GM19328 (cell line): Measurements from ENCODE around the gene MIAT.
"Not testable (repeated sequence)": the region's sequence is repeated elsewhere in the genome, so short reads cannot be mapped to it uniquely, and the experiment has no call there.

Experiments used
- ATAC-seq: cut with Tn5 transposase; IDR thresholded peaks from one replicate; pipeline ENCODE4 v1.9.1; 2021; ENCODE audit warnings: mild to moderate bottlenecking, moderate library complexity; ENCODE audit not compliant: unreplicated experiment

The MIAT gene

DNA sequence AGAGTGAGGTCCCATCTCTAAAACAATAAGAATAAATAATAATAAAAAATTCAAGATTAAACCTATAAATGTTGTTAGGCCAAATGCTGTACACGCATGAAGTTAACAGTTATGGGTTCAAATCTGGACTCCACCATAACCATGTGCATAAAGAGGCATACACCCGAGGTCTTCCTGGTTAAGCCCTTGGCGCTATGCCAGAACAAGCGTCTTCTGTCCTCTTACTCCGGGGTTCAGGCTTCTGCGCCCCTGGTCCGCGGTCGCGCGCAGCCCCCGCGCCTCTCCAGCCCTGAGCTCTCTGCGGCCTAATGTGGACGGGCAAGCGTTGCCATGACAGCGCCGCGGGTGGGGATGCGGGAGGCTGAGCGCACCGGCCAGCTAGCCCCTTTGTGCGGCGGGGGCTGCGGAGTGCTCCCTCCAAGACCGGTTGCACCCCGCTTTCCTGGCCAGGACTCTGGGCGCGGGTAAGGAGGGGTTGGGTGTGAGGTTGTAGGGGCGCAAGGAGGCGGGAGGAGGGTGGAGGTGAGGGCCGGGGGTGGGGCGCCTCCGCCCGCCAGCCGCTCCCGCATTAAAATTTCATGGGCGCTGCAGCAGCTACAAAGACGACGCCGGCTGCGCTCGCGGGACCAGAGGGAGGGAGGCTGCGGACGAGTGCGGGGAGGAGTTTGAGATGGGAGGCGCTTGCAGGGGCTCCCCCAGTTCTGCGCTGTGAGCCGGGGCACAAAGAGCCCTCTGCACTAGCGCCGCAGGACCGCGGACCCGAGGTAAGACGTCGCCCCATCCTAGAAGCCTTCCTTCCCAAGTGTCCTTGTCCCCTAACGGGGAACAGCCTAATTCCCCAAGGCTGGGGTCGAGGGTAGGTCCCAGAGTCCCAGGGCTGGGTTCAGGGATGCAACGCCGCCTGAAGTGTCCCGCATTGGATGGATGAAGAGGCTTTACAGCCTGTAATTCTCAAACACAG is at the start of gene MIAT:
MIAT (plus strand) TSS at position 698 of the 961 bp plus-strand sequence.
- no peak for ATAC-seq

DNA sequence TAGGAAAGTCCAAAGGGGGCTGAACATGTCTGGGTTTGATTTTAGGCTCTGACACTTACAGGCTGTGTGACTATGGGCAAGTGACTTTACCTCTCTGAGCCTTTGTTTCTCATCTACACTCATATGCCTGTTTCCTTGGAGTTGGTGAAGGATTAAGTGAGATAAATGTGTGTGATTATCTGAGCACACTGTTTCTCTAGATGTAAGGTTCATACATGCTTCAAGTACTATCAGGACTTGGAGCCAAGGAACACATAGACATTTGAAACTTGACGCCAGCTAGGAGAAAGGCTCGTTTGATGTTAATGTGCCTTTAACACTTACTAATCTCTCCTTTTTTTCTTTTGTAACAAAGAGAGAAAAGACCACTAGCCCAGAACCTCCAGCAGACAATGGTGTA is 49.3 kb upstream of the MIAT start:
- ATAC-seq, result no peak

DNA sequence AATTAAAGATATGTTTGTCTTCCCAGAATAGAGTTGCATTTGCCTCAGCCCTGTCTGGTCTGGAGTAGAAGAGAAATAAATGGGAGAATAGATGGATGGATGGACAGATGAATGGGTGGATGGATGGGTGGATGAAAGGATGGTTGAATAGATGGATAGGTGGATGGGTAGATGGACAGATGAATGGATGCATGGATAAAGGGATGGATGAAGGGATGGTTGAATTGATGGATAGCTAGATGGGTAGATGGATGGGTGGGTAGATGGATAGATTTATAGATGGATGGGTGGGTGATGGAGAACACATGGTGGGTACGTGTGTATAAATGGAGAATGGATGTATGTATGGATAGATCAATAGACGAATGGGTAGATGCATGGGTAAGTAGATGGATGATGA is 48.1 kb upstream of the MIAT start:
- ATAC-seq, result no peak

DNA sequence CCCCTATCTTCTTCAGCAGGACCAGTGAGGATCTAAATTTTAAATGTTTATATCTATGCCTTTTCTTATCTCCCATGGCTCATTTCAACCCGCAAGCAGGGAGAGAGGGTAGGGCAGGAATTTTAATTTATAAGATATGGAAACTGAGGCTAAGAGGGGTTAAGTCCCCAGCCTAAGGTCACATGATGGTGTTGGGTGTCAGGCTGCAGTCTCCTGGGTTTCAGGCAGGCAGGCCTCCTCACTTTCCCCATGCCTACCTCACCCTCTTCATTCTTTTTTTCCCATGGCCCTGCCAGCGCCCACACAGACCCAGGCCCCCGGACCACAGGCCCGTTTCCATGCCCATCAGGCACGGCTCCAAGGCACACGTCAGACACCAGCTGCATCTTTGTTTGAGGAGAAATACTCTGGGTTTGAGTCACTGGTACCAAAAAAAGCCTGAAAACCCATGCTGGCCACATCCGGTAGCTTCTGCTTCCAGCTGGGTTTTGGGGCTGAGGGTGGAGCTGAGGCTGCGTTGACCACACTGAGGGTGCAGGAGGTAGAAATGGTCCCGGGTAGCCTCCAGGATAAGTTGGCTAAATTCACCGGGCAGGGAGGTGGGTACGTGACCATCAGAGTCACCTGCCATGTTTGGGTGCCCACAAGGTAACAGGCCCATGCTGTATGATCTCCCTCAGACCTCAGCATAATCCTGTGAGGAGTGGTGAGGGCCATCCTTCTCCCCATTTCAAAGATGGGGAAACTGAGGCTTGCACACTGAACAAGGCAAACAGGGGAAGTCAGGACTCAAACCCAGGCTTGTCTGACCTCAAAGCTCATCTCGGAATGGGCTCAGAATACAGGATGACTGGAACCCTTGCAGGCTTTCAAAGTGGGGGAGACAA is 47.1 kb upstream of the MIAT start:
- ATAC-seq, result peak; percentile 53

DNA sequence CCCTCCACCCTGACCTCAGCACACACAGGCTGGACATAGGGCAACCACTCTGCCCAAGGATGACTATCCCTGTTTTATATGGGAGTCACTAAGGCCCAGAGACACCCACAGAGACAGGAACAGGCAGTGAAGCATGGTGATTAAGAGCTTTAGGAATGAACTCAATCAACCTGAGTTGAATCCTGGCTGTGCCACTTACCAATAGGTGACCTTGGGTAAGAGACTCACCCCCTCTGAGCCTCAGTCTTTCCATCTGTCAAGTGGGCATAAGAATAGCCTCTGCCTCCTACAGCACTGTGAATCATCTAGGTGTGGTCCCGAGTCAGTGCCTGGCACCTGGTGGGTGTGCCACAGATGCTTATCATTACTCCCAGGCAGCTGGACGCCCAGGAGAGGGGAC is 46.4 kb upstream of the MIAT start:
- no peak for ATAC-seq

DNA sequence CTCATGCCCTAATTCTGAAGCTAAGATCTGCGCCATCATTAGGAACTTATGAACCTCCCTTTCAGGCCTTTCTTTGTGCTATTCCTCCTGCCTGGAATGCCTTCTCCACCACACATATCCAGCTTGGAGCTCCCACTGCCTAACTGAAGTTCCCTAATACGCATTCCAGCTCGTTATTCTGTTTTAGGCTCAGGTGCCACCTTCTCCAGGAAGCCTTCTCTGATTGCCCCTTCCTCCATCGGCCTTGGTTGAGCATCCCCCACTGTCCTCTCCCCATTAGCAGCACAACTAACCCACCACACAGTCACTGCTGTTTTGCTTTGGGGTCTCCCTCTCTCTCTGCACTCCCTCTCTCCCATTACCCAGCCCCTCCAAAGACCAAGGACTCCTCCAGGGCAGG is 44.7 kb upstream of the MIAT start:
- ATAC-seq, result no peak

DNA sequence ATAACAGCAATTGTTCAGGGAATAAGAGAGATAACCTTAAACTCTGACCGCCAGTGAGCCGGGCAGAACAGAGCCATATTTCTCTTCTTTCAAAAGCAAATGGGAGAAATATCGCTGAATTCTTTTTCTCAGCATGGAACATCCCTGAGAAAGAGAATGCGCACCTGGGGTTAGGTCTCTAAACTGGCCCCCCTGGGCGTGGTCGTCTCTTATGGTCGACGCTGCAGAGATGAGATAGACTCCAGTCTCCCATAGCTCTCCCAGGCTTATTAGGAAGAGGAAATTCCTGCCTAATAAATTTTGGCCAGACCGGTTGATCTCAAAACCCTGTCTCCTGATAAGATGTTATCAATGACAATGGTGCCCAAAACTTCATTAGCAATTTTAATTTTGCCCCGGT is 43.6 kb upstream of the MIAT start:
- not testable (repeated sequence) for ATAC-seq

DNA sequence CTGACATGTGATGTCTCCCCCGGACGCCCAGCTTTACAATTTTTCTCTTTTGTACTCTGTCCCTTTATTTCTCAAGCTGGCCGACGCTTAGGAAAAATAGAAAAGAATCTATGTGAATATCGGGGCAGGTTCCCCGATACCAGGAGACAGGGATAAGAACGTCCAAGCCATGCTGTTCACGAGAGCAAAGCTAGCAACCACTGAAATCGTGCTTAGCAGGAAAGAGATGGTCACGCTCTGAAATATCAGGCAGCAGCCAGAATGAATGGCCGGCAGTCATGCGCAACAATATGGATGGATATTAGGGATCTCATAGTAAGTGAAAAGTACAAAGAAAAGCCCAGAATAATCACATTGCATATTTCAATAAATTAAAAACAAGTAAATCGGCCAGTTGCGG is 43.1 kb upstream of the MIAT start:
- no peak for ATAC-seq

DNA sequence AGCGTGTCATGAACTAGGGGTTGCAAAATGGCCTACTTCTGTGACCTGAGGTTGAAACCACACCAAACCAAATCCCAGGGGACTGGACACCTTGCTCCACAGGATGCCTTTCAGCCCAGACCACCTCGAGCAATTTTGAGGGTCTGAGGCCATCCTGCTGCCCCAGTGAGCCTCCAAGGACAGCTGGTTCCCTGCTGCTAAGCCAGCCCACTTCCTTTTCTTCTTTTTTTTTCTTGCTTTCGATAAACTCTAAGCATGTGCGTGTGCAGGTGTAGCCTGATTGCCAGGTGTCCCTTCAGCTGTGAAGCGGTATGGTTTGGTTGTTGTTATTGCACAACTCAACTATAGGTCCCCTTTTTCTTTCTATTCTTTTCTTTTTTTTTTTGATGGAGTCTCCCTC is 42.2 kb upstream of the MIAT start:
- no peak for ATAC-seq

DNA sequence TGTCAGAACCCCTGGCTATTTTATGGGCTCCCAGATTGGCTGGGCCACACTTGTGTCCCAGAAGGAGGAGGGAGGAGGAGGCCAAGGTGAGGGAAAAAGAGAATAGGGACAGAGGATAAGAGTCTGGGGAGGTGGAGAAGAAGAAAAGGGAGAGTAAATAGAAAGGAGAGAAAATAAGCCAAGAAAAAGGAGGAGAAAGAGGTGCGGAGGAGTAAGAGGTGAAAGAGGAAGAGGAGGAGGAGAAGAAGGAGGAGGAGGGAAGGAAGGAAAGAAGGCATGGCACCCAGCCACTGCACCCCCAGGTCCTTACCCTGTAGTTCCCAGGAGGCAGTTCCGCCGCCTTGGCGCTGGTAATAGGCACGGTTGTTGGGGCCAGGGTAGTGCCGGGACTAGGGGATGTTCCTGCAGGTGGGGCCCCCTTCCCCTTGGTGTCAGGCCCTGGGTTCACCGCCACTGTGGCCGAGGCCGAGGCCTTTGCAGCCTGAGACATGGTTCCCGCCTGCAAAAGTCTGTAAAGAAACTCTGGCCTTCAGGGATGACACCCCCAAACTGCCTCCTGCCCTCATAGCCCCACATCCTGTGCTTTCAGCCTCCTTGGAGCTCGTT is 41.5 kb upstream of the MIAT start:
- no peak for ATAC-seq

DNA sequence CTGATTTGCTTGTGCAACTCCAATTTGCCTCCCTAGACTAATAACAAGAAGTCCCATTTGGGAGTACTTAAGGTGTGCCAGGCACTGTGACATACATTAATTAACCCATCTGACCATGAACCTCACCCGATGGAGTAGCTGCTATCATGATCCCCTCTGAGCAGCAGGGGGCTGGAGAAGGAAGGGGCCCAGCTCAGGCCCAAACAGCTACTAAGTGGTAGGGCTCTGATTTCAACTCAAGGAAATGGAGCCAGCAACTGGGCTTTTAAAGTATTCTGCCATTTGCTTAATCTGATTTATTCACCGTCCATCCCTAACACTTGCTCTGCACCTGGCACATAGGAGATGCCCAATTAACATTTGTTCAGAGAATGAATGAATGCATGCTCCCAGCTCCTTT is 40.7 kb upstream of the MIAT start:
- no peak for ATAC-seq

DNA sequence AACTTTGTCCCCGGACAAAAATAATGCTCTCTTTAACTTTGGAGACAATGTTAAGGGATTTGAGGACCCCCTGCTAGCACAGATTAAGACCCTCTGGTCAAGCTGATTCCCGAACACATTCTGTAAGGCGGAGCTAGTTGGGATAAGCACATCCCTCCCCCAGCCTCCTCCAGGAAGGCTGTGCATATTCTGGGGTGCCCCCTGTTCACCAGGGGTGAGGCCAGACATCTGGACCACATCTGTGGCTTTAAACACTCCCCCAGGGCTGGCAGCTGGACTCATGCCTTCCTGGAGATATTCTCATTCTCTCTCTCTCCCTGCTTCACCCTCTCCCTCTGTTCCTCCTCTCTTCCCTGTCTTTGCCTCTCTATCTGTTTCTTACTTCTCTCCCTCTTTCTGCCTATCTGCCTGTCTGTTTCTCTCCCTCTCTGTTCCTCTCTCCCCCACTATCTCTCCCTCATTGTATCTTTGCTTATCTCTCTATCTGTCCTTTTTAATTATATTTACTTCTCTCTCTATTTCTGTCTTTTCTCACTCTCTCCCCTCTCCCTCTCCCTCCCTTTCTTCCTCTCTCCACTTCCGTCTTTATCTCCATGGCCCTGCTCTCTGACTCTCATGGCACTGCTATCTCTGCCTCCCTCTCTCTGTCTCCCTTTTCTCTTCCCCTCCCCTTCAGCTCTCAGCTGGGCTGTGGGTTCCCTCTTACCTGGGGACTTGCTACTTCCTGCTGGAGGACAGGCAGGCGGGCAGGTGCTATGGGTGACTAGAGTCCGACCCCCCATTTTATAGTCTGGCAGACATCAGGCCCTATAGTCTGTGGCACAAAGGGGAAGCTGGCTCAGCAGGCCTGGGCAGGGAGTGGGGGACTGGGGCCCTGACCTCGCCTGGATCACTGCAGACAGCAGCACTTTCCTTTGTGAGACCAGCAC is 39.9 kb upstream of the MIAT start, which contains the start of gene CRYBB1:
CRYBB1 (minus strand) TSS at position 757 of the 929 bp plus-strand sequence. CDS start 1,708 bp downstream, outside the sequence.
- ATAC-seq, result no peak

DNA sequence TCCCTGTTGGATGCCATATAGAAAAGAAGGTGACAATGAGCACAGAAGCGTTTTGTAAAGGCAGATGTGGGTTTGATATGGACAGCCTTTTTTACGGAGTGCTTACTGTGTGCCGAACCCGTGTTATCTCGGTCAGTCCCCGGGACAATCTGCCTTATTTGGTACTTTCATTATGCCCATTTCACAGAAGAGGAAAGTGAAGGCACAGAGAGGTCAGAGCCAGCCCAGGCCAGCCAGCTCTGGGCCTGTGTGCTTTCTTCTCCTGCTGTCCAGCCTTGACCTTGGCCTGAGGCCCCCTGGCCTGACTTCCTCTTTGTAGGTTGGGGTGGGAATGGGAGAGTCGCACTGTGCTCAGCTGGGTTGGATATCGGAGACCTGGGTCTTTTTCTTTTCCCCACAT is 38.9 kb upstream of the MIAT start:
- no peak for ATAC-seq

DNA sequence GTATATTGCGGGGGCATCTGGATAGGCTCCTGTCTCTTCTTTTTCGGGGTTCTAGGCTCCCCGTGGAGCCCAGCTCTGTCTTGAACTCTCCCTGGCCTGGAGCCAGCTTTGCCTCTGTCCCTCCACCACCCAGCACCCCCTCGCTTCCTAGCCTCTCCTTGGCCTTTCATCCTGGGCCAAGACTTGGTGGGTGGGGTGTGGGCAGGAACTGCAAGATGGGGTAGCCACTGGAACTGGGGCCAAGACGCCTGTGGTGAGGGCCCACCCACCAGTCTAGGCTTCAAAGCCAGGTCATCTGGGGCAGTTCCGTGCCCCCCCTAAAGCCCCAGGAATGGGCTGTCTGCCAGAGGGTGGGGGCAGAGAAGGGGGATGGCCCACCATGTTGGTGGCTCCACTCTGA is 37.9 kb upstream of the MIAT start:
- no peak for ATAC-seq

DNA sequence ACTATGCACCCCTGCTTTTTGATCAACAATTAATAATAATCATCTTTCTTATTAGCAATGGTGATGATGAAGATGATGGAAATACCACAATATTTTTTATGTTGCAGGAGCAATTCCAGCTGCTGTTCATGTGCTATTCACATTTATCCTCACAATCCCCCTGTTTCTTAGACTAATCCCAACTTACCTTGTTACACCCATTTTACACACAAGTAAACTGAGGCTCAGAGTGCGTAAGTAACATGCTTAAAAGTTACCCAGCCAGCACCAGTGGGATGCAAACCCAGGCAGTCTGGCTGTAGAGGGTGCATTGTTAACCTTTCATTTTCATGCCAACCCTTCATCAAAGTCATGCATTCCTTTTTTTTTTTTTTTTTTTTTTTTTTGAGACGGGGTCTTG is 37.2 kb upstream of the MIAT start:
- ATAC-seq, result no peak

DNA sequence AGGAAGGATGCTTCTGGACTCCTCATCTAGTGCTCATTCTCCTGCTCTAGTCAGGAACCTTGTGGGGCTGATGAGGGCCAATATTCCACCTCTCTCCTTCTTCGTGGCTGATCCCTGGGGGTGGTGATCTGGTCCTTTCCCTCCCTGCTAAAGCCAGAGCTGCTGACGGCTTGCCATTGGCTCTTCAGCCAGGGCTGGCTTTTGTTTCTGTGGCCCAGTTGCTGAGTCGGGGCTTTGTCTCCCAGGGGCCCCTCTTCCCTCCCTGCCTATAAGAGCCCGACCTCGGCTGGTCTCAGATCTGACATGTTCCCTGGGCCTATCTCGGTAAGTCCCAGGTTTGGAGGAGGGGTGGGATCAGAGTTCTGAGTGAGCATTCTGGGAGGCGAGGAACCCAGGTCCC is 35.7 kb upstream of the MIAT start, which contains the start of gene CRYBA4:
CRYBA4 (plus strand) TSS at position 301 of the 400 bp plus-strand sequence. CDS start 634 bp downstream, outside the sequence.
- ATAC-seq, result no peak

DNA sequence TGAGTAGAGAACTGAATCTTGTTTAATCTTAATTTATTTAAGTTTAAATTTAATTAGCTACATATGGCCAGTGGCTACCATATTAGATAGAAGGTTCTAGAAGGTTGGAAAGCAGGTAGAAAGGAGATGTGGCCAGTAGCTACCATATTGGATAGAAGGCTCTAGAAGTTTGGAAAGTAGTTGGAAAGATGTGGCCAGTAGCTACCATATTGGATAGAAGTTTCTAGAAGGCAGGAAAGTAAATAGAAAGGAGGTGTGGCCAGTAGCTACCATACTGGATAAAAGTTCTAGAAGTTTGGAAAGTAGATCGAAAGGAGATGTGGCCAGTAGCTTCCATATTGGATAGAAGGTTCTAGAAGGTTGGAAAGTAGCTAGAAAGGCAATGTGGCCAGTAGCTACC is 33.4 kb upstream of the MIAT start:
- no peak for ATAC-seq

DNA sequence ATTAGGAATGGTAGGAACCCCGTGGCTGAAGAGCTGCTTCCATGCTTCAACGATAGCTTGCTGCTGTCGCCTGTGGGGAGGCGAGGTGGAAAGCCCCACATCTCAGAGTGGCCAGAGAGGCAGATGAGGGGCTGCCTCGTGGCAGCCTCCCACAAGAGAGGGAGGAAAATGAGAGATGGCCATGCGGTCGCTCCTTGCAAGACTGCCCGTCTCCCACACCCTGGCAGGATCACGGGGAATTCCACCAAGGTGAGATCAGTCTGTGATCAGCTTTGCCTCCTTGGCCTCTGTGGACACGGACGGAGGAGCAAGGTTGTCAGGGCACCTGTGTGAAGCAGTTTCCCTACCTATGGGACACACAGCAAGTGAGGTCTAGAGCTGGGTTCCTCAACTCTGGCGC is 32.6 kb upstream of the MIAT start:
- ATAC-seq, result no peak

DNA sequence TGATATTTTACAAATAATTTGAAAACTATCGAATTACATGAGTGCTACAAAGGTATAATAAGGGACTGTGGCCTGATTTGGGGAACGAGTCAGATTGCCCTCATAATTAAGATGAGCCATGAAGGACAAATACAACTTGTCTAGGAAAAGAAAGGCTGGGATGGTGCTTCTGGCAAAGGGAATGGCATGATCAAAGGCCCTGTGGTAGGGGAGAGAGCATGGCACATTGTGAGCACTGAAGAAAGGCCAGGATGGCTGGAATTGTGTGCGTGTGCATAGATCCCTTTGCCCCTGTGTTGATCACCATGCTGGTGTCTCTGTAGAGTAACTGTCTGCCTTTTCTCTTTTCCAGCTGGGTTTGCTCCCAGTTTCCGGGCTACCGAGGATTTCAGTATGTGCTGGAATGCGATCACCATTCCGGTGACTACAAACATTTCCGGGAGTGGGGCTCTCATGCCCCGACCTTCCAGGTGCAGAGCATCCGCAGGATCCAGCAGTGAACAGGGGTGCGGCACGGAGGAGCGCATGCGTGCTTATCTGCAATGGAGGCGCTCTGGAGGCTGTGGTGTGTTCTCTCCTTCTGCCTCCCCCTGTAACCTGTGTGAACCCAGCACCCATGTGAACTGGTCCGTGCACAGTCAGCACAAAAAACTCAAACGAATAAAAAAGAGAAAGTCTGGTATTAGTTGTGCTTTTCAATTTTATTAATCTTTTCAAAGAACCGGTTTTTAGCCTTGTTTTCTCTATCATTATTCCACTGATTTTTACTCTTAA is 27.2 kb upstream of the MIAT start:
- no peak for ATAC-seq
